ENCODE data around the gene ISM2. TPM values are rescaled to one million over a fixed set of nuclear protein-coding genes. Genes with fewer than 3 reads are reported as not detected.
A peak's percentile ranks its signal among the peaks of the same experiment; 100 is the strongest.

Gene ISM2
- total and polyA plus RNA-seq, 2 of the 13 experiments (the other 11 are each of a cell fraction or from before 2014, with no cell fraction given), result 1.8 to 40.7 TPM

GRCh38 chr14:77498984-77499527 is 440 bp upstream of the ISM2 start (continued):
- TF ChIP-seq ZBTB44 (CRISPR knock-in tag; IDR thresholded peaks at IDR 0.05), result no peak
- peak; percentile 37 for TF ChIP-seq IKZF4 (CRISPR knock-in tag; IDR thresholded peaks at IDR 0.05; ENCODE audit: borderline replicate concordance, low read depth, not compliant biosample characterization)
- no peak for TF ChIP-seq ONECUT2 (CRISPR knock-in tag; IDR thresholded peaks at IDR 0.05)
- peak; percentile 88 for TF ChIP-seq TCF7 (IDR thresholded peaks at IDR 0.05; ENCODE audit: low read depth)
- peak; percentile 58 for TF ChIP-seq SP5 (CRISPR knock-in tag; IDR thresholded peaks at IDR 0.05; ENCODE audit: borderline replicate concordance, low read depth)
- TF ChIP-seq ZNF431 (CRISPR knock-in tag; IDR thresholded peaks at IDR 0.05; ENCODE audit: borderline replicate concordance, low read depth), result 0 out of 2 replicates have a peak, but pooled peaks have one; percentile 7
- TF ChIP-seq E2F5 (CRISPR knock-in tag; conservative IDR thresholded peaks at IDR 0.05), result 0 out of 2 replicates have a peak, but pooled peaks have one; percentile 28
- TF ChIP-seq ZFY (CRISPR knock-in tag; IDR thresholded peaks at IDR 0.05), result peak; percentile 55; the same call in 1 of the 2 replicates
- no peak for TF ChIP-seq ZGPAT (CRISPR knock-in tag; IDR thresholded peaks at IDR 0.05)
- no peak for TF ChIP-seq CEBPB (IDR thresholded peaks at IDR 0.05; ENCODE audit: borderline replicate concordance, low read depth, low read length)
- TF ChIP-seq STAT6 (CRISPR knock-in tag; IDR thresholded peaks at IDR 0.05; ENCODE audit: borderline replicate concordance), result no peak
- no peak for TF ChIP-seq ZBTB7A (CRISPR knock-in tag; IDR thresholded peaks at IDR 0.05)
- TF ChIP-seq ZNF441 (CRISPR knock-in tag; IDR thresholded peaks at IDR 0.05; ENCODE audit: borderline replicate concordance), result no peak

Measured in HepG2 (cell line).